Calu3 (cell line): ENCODE data around the gene COIL. TPM values are rescaled to one million over a fixed set of nuclear protein-coding genes. Genes with fewer than 3 reads are reported as not detected.

Source experiments
- BruUV-seq: library from RNA; stranded (reverse); fragments of 400-500 nt; replicated peaks from 2 replicates; lab custom pipeline; 2021; lab: Mats Ljungman, UMichigan
- CTCF ChIA-PET: fragments of 300-600 bp; sonication (Branson Sonifier 250); formaldehyde crosslinking; loops from one replicate; lab custom pipeline; 2022; ENCODE audit warnings: antibody characterized with exemption; lab: Charles Lee
- DNase-seq: peaks from one replicate; pipeline ENCODE4 v3.0.0; 2022
- H3K27ac Mint-ChIP-seq: one replicate; pipeline ENCODE4 v1.8.0; 2022; ENCODE audit warnings: mixed read lengths; ENCODE audit not compliant: unreplicated experiment
- H3K27me3 Mint-ChIP-seq: one replicate; pipeline ENCODE4 v1.8.0; 2022; ENCODE audit warnings: mixed read lengths; ENCODE audit not compliant: unreplicated experiment
- H3K36me3 Mint-ChIP-seq: one replicate; pipeline ENCODE4 v1.8.0; 2022; ENCODE audit warnings: mild to moderate bottlenecking, moderate library complexity, mixed read lengths; ENCODE audit not compliant: insufficient read depth, unreplicated experiment
- H3K4me1 Mint-ChIP-seq: one replicate; pipeline ENCODE4 v1.8.0; 2022; ENCODE audit warnings: mild to moderate bottlenecking, low read depth, mixed read lengths; ENCODE audit not compliant: unreplicated experiment
- H3K4me3 Mint-ChIP-seq: one replicate; pipeline ENCODE4 v1.8.0; 2022; ENCODE audit warnings: mild to moderate bottlenecking, low read depth, moderate library complexity, mixed read lengths; ENCODE audit not compliant: unreplicated experiment
- H3K9me3 Mint-ChIP-seq: one replicate; pipeline ENCODE4 v1.8.0; 2022; ENCODE audit warnings: low read depth, mixed read lengths; ENCODE audit not compliant: unreplicated experiment
- intact Hi-C: fragments of 100-400 bp; cut with micrococcal nuclease; formaldehyde crosslinking; loops from one replicate; pipeline ENCODE4 v1.10.0; 2022; ENCODE audit not compliant: unreplicated experiment
- total RNA-seq: library from RNA; stranded (reverse); gene quantifications from 2 replicates; pipeline ENCODE4 v1.2.3, GENCODE V29; 2022
- TF ChIP-seq, protein P1 (sequence below): fragments of 200-600 bp; IDR thresholded peaks from one replicate; pipeline ENCODE4 v1.8.0; 2022; ENCODE audit warnings: antibody characterized with exemption; ENCODE audit not compliant: unreplicated experiment

The COIL gene
- total RNA-seq, 1 experiment from 2014 or later, result 13.5 TPM

DNA sequence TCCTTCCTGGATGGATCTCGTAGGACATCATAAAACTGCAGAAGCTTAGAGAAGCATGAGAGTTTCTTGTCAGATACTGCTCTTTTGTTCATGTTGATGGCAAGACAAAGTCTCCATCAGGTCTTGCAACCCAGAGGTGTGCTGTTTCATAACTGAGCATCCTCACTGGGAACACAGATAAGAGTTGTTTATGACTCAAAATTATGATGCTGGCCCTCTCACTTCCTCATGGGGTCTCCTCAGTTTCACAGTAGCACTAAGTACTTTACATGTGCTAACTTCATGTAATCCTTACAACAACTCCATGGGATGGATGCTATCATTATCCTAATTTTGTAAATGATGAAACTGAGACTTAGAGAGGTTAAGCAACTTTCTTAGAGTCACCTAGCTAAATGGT, 31.5 kb upstream of the COIL start:
- H3K36me3 Mint-ChIP-seq, result no peaks in the 10 kb centered on the region
- H3K4me3 Mint-ChIP-seq, result no peak overlapping the region
- no peak overlapping the region for H3K27ac Mint-ChIP-seq
- no peaks in the 10 kb centered on the region for H3K9me3 Mint-ChIP-seq
- CTCF ChIA-PET, result no interaction called here
- TF ChIP-seq, protein P1, sequence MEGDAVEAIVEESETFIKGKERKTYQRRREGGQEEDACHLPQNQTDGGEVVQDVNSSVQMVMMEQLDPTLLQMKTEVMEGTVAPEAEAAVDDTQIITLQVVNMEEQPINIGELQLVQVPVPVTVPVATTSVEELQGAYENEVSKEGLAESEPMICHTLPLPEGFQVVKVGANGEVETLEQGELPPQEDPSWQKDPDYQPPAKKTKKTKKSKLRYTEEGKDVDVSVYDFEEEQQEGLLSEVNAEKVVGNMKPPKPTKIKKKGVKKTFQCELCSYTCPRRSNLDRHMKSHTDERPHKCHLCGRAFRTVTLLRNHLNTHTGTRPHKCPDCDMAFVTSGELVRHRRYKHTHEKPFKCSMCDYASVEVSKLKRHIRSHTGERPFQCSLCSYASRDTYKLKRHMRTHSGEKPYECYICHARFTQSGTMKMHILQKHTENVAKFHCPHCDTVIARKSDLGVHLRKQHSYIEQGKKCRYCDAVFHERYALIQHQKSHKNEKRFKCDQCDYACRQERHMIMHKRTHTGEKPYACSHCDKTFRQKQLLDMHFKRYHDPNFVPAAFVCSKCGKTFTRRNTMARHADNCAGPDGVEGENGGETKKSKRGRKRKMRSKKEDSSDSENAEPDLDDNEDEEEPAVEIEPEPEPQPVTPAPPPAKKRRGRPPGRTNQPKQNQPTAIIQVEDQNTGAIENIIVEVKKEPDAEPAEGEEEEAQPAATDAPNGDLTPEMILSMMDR, result no peak
- no peaks in the 10 kb centered on the region for H3K4me1 Mint-ChIP-seq
- DNase-seq, result no peak
- intact Hi-C loops, result no loop called here
- no peaks in the 10 kb centered on the region for H3K27me3 Mint-ChIP-seq
- BruUV-seq, result no TSS peak

DNA sequence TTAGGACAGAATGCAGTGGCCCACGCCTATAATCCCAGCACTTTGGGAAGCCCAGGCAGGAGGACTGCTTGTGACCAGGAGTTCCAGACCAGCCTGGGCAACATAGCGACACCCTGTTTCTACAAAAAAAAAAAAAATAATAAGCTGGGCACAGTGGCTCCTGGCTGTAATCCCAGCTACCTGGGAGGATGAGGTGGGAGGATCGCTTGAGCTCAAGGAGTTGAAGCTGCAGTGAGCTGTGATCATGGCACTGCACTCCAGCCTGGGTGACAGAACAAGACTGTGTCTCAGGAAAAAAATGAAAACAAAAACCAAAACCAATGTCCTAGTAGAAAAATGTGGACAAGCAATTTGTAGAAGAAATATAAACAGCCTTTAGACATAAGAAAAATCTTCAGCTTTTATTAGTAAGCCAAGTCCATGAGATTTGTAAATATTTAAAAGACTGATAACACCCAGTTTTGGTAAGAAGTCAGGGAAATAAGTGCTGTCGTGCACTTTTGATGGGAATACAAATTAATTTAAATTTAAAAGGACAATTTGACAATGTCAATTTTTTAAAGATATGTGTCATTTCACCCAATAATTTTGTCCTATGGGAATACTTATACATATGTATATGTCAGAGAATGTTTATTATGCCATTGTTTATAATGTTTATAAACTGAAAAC, 28.2 kb upstream of the COIL start:
- H3K4me1 Mint-ChIP-seq, result no peaks in the 10 kb centered on the region
- no peaks in the 10 kb centered on the region for H3K27me3 Mint-ChIP-seq
- no peaks in the 10 kb centered on the region for H3K36me3 Mint-ChIP-seq
- CTCF ChIA-PET, result no interaction called here
- no peak overlapping the region for H3K4me3 Mint-ChIP-seq
- no peak overlapping the region for H3K27ac Mint-ChIP-seq
- TF ChIP-seq, protein P1, result no peak
- no TSS peak for BruUV-seq
- no peaks in the 10 kb centered on the region for H3K9me3 Mint-ChIP-seq
- no peak for DNase-seq
- intact Hi-C loops, result no loop called here

DNA sequence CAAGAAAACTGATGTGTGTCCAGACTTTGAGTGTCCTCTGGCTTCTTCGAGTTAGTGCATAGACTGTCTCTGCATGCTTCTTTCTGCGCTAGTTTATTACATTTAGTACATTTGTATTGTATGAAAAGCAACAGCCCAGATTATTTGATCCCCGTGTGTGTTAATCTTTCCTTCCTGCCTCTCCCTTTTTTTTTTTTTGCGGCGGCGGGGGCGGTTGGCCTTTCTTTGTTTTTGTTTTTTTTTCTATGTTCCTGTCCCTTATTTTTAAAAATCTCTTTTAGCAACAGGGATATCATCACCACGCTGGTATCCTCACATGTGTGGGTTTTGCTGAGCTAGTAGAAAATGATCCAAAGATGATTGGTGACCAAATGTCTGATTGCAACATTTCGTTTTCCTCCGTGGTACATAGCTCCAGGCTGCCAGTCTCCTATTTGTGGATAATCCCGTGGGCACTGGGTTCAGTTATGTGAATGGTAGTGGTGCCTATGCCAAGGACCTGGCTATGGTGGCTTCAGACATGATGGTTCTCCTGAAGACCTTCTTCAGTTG, 26.5 kb upstream of the COIL start:
- no peak overlapping the region for H3K27ac Mint-ChIP-seq
- CTCF ChIA-PET, result interaction anchor here (0.7 kb wide), 1 partner anchor 9 kb away, joined by 4 read pairs; no protein-coding TSS in a partner anchor
- BruUV-seq, result no TSS peak

DNA sequence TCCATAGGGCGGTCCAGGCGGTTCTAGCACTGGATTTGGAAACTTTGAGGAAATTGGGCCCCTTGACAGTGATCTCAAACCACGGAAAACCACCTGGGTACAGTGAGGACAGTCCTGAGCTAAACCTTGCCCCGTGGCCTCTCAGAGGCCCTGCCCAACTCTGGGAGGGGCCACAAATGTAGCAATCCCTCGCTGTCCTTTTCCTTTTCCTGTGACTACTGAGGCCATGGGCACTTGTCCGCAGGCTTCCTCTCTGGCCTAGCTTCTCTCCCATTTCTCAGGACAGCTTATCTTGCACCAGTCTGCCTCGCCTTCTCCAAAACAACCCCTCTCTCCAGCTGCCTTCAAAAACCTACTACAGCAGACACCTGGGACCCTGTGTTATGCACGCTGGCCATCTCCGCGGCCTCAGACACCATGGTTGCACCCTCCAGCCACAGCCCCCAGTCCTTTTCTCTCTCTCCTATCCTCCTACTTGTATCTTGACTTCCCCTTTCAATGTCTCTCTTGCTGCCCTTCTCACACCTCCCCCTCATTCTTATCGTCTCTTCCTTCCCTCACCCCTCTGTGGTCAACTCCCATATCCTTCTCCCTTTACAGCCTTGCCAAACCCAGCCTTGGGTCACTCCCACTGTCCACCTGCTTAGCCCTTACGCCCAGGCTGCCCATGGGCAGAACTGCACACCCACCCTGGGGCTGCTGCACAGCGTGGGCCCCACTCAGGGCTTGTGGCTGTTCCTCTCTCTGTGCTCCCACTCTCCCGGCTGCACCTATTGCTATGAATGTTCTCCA, 24.7 kb upstream of the COIL start:
- no peaks in the 10 kb centered on the region for H3K4me1 Mint-ChIP-seq
- intact Hi-C loops, result no loop called here
- CTCF ChIA-PET, result interaction anchor here (1.1 kb wide), 1 partner anchor 25 kb away, joined by 4 read pairs; no protein-coding TSS in a partner anchor
- no peaks in the 10 kb centered on the region for H3K9me3 Mint-ChIP-seq
- TF ChIP-seq, protein P1, result no peak
- no peak overlapping the region for H3K27ac Mint-ChIP-seq
- no peaks in the 10 kb centered on the region for H3K36me3 Mint-ChIP-seq
- H3K4me3 Mint-ChIP-seq, result no peak overlapping the region
- DNase-seq, result no peak
- no TSS peak for BruUV-seq
- no peaks in the 10 kb centered on the region for H3K27me3 Mint-ChIP-seq

More for the DNA sequence above, 26.5 kb upstream of the COIL start:
- Mint-ChIP-seq H3K4me1 (no peaks in the 10 kb centered on the region), H3K4me3 (no peak overlapping the region), H3K36me3 (no peaks in the 10 kb centered on the region), H3K27me3 (no peaks in the 10 kb centered on the region), H3K9me3 (no peaks in the 10 kb centered on the region)
- intact Hi-C loops, result no loop called here
- no peak for DNase-seq
- TF ChIP-seq, protein P1, result no peak
